ENCODE measurements around the gene ALCAM. TPM values are rescaled to one million over a fixed set of nuclear protein-coding genes. Genes with fewer than 3 reads are reported as not detected.

ALCAM gene
- total RNA-seq, 1 experiment from 2014 or later, result 36.8 TPM

GRCh38 chr3:105553851-105554250 lies 187.1 kb downstream of the ALCAM start:
- Histone ChIP-seq H3K4me3 (ENCODE audit: low read depth, low read length, poor library complexity, severe bottlenecking) (no peak overlapping the region), H3K27ac (ENCODE audit: low read depth, low read length, poor library complexity, severe bottlenecking) (no peak overlapping the region), H3K36me3 (ENCODE audit: insufficient read depth, low read length, poor library complexity, severe bottlenecking) (peaks cover 4% of the 10 kb centered on the region), H3K27me3 (replicated peaks; ENCODE audit: insufficient read depth, low read depth, low read length, poor library complexity) (no peaks in the 10 kb centered on the region), H3K4me1 (ENCODE audit: insufficient read depth, low read length, poor library complexity, severe bottlenecking) (no peaks in the 10 kb centered on the region), H3K9me3 (ENCODE audit: low read depth, low read length, poor library complexity, severe bottlenecking) (no peaks in the 10 kb centered on the region)
- POLR2A ChIA-PET (ENCODE audit: low non-redundant PET), result no interaction called here
- TF ChIP-seq EZH2 (IDR thresholded peaks at IDR 0.05; ENCODE audit: borderline replicate concordance, low read depth, low read length, poor library complexity, severe bottlenecking), result no peak
- no peak for TF ChIP-seq CTCF (conservative IDR thresholded peaks at IDR 0.05; ENCODE audit: low read depth, low read length)
- DNase-seq (ENCODE audit: low spot score), result no peak
- BruUV-seq (replicated peaks), result no TSS peak
- CTCF ChIA-PET, result no interaction called here
- intact Hi-C loops (cut with micrococcal nuclease; ENCODE audit: unreplicated experiment), result no loop called here

GRCh38 chr3:105555206-105555605 lies 188.5 kb downstream of the ALCAM start:
- BruUV-seq (replicated peaks), result no TSS peak
- CTCF ChIA-PET, result no interaction called here
- POLR2A ChIA-PET (ENCODE audit: low non-redundant PET), result no interaction called here

DNA sequence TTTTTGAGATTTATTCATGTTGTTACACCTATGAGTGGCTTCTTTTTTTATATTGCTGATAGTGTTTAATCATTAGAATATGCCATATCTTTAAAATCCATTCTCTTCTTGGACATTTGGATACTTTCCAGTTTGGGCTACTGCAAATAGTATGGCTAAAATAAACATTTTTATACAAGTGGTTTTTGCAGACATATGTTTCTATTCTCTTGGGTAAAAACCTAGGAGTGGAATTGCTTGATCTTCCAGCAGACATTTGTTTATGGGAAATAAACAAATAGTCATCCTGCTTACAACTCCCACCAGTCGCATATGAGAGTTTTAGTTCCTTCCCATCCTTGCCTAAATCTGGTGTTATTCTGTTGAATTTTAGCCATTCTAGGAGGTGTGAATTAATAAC lies 193.1 kb downstream of the ALCAM start:
- intact Hi-C loops (cut with micrococcal nuclease; ENCODE audit: unreplicated experiment), result no loop called here

More at GRCh38 chr3:105555206-105555605, 188.5 kb downstream of the ALCAM start:
- no peak for DNase-seq (ENCODE audit: low spot score)
- Histone ChIP-seq H3K9me3 (ENCODE audit: low read depth, low read length, poor library complexity, severe bottlenecking) (no peaks in the 10 kb centered on the region), H3K27ac (ENCODE audit: low read depth, low read length, poor library complexity, severe bottlenecking) (no peak overlapping the region), H3K4me1 (ENCODE audit: insufficient read depth, low read length, poor library complexity, severe bottlenecking) (no peaks in the 10 kb centered on the region), H3K4me3 (ENCODE audit: low read depth, low read length, poor library complexity, severe bottlenecking) (no peak overlapping the region), H3K27me3 (replicated peaks; ENCODE audit: insufficient read depth, low read depth, low read length, poor library complexity) (no peaks in the 10 kb centered on the region), H3K36me3 (ENCODE audit: insufficient read depth, low read length, poor library complexity, severe bottlenecking) (peaks cover 4% of the 10 kb centered on the region)
- intact Hi-C loops (cut with micrococcal nuclease; ENCODE audit: unreplicated experiment), result no loop called here
- no peak for TF ChIP-seq EZH2 (IDR thresholded peaks at IDR 0.05; ENCODE audit: borderline replicate concordance, low read depth, low read length, poor library complexity, severe bottlenecking)
- TF ChIP-seq CTCF (conservative IDR thresholded peaks at IDR 0.05; ENCODE audit: low read depth, low read length), result no peak

More for the DNA sequence above, 193.1 kb downstream of the ALCAM start:
- ChIA-PET CTCF (no interaction called here), POLR2A (ENCODE audit: low non-redundant PET) (no interaction called here)
- Histone ChIP-seq H3K36me3 (ENCODE audit: insufficient read depth, low read length, poor library complexity, severe bottlenecking) (no peaks in the 10 kb centered on the region), H3K4me3 (ENCODE audit: low read depth, low read length, poor library complexity, severe bottlenecking) (no peak overlapping the region), H3K27me3 (replicated peaks; ENCODE audit: insufficient read depth, low read depth, low read length, poor library complexity) (no peaks in the 10 kb centered on the region), H3K9me3 (ENCODE audit: low read depth, low read length, poor library complexity, severe bottlenecking) (no peaks in the 10 kb centered on the region), H3K4me1 (ENCODE audit: insufficient read depth, low read length, poor library complexity, severe bottlenecking) (no peaks in the 10 kb centered on the region), H3K27ac (ENCODE audit: low read depth, low read length, poor library complexity, severe bottlenecking) (no peak overlapping the region)
- no TSS peak for BruUV-seq (replicated peaks)
- no peak for DNase-seq (ENCODE audit: low spot score)
- TF ChIP-seq EZH2 (IDR thresholded peaks at IDR 0.05; ENCODE audit: borderline replicate concordance, low read depth, low read length, poor library complexity, severe bottlenecking) (no peak), CTCF (conservative IDR thresholded peaks at IDR 0.05; ENCODE audit: low read depth, low read length) (no peak)
